GM21360 (cell line): Measurements from ENCODE around the gene CDT1.

Experiments used
- ATAC-seq: cut with Tn5 transposase; IDR thresholded peaks from one replicate; pipeline ENCODE4 v1.9.1; 2021; ENCODE audit warnings: mild to moderate bottlenecking, moderate library complexity; ENCODE audit not compliant: unreplicated experiment

Gene CDT1

DNA sequence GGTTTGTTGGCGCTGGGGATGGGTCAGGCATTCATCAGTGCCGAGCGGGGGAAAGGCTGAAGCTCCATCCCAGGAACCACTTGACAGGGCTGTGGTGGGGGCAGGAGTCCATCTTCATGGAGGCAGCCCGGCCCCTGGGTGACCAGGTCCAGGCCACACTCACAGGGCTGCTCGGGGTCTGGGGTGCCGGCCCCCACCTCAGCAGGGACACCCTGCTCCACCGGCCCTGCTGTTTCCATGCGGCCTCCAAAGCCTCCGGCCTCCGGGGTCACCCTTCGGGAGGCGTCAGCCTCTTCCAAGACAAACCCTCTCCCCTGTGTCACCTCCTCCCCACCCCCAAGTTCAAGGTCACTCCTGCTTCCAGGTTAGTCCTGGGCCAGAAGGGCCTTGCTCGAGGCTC is 31.1 kb downstream of the CDT1 start:
- ATAC-seq: no peak

GRCh38 chr16:88835383-88835782 is 31.8 kb downstream of the CDT1 start:
- ATAC-seq: no peak

DNA sequence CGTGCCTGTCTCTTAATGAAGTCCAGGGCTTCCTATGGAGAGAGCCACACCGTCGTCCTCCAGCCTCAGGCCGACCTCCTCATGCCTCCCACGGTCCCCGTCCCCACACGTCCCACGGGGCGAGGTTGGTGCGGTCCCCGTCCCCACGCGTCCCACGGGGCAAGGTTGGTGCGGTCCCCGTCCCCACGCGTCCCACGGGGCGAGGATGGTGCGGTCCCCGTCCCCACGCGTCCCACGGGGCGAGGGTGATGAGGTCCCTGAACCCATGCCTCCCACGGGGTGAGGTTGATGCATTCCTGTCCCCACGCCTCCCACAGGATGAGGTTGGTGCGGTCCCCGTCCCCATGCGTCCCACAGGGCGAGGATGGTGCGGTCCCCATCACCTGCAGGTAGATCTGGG is 32.2 kb downstream of the CDT1 start:
- no peak for ATAC-seq

- ATAC-seq: no peak
Observed at GRCh38 chr16:88836791-88837190, 33.2 kb downstream of the CDT1 start.

DNA sequence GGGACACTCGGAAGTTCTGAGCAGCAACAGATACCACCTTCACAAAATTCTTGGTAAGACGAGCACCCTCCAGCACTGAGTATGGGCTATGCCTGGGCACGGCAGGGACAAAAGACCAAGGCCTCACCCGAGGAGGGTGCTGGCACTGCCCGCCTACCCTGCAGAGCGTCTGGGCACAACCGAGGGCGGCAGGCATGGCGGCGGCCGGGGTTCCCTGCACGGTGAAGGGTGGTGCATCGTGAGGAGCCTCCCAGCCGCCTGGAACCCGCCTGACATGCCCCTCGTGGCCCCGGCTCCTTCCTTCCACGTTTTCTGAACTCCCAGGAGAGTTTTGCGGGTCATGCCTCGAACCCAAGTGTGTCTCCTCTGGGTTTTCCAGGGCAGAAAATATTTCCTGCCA is 34.2 kb downstream of the CDT1 start:
- no peak for ATAC-seq

GRCh38 chr16:88838566-88838965 is 35.0 kb downstream of the CDT1 start:
- no peak for ATAC-seq

GRCh38 chr16:88839026-88839529 is 35.5 kb downstream of the CDT1 start:
- ATAC-seq: no peak

- ATAC-seq: no peak
Observed at GRCh38 chr16:88839745-88840599, 36.4 kb downstream of the CDT1 start.

- ATAC-seq: no peak
Observed at GRCh38 chr16:88840600-88841215, 37.1 kb downstream of the CDT1 start.

- ATAC-seq: no peak
Observed at GRCh38 chr16:88841521-88842307, 38.1 kb downstream of the CDT1 start.

DNA sequence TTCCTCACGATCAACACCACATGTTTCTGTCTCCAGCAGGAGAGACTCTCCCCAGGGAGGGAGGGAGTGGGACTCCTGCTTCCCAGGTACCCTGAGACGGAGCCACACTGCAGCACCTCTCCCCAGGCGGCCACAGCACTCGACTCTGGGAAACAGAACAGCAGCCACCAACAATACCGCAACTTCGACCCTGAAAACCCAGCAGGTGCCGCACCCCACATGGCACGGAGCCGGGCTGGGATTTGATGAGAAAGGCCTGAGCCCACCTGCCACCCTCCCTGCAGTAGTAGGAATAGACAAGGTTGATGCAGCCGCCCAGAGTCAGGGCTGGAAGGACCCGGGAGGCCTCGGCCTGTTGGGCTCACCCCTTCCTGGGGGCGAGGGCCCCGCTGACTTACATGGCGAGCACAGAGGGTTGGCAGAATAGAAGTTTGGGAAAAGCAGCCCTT is 38.7 kb downstream of the CDT1 start:
- no peak for ATAC-seq

GRCh38 chr16:88842806-88843205 is 39.2 kb downstream of the CDT1 start:
- ATAC-seq: no peak

DNA sequence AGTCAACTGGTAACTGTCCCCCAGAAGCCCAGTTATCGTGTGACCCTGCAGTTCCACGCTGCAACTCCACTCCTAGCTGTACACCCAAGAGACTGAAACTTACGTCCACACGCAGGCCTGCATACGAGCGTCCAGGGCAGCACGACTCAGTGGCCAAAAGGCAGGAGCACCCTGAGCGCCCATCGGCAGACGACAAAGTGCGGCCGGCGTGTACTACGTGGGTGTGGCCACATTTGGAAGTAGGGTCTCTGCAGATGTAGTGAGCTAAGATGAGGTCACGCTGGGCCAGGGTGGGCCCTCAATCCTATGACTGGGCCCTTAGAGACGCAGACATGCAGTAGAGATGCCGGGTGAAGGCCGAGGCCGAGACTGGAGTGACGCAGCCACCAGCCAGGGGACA is 39.7 kb downstream of the CDT1 start:
- ATAC-seq: no peak

DNA sequence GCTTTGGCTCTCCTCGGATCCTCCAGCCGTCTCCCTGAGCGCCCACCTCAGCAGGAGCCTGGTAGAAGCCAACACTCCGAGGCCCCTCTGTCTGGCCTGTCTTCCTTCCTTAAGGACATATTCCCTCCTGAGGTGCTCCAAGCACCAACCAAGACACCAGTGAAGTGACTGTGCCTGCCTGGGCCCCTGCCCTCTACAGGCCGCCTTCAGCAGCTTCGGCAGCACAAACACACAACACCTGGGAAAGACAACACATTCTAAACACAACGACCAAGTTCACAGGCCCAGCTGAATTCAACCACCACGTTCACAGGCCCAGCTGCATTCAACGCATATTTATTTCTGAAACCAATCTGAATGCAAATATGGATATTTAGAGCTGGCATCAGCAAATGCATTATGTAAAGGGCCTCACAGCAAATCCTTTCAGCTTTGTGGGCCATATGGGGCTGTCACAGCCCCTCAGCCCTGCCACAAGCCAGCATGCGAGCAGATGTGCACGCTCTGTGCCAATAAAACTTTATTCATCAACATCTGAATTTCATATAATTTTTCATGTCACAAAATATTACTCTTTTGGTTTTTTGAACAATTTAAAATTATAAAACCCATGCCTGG is 40.9 kb downstream of the CDT1 start:
- no peak for ATAC-seq

DNA sequence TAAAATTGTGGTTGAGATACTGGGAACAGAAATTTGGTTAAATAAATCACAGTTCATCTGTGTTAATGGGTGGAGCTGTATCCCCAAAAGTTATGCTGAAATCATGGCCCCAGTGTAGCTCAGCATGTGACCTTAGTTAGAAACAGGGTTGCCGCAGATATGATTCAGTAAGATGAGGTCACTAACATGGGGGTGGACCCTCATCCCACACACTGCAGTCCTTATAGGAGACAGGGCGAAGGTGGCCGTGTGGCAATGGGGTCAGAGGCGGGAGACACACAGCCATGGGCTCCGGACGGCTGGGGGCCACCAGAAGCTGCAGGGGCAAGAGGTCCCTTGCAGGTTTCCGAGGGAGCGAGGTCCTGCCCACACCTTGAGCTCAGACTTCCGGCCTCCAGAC is 42.5 kb downstream of the CDT1 start:
- ATAC-seq: no peak

DNA sequence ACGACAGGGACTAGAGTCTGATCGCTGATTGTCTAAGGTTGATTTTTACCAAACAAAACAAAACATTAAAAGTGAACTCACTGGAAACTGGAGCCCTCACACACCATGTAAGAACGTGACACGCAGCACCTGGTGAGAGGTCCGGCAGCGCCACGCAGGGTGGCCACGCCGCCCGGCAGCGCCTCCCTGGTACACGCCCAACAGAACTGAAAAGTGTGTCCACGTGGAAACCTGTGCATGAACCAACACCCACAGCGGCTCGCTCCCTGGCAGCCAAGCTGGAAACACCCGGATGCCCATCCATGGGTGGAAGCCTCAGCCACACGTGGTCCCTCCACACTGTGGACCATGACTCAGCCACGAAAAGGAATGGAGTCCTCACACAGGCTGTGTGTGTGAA is 44.1 kb downstream of the CDT1 start:
- ATAC-seq: no peak

DNA sequence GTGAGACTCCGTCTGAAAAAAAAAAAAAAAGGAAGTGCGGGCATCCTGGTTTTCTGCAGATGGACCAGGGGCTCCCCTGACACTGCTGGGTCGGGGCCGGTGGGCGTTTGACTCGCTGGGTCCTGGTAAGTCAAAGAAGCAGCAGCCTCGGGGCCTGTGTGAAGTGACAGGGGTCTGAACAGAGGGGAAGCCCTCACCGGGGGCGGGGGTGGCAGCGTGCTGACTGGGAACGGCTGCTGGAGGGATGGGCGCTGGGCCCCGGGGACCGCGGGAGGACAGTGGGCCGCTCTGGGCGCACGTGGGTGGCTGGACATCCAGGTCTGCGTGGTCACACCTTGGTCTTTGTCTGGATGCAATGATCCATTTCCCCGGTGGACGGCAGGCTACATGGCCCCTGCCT is 45.0 kb downstream of the CDT1 start:
- no peak for ATAC-seq

DNA sequence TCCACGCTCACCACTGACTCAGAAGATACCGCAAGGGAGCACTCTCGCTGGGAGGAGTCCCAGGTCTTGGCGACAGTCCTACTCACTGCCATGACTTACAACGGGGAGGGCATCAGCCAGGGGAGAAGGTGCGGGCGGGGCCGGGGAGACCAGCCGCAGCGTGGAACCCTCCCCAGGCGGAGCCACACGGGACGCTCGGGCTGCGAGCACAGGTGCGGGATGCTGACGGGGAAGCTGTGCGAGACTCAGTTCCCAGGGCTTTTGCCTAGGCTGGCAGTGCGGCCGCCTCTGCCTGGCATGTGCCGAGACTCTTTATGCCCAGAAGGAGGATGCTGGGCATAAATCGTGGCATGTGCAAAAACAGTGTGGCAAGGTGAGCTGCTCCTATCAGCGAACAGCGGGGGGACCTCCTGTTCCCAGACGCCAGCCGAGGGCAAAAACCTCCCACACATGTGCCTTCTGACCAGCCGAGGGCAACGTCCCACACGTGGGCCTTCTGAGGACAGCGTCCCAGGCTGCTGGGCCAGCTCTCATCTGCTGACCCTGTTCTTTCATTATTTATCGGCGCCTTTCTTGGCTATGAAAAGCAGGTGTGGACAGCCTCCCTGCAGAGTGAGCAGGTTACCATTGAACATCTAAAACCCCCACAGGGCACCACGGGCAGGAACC is 47.1 kb downstream of the CDT1 start:
- no peak for ATAC-seq

DNA sequence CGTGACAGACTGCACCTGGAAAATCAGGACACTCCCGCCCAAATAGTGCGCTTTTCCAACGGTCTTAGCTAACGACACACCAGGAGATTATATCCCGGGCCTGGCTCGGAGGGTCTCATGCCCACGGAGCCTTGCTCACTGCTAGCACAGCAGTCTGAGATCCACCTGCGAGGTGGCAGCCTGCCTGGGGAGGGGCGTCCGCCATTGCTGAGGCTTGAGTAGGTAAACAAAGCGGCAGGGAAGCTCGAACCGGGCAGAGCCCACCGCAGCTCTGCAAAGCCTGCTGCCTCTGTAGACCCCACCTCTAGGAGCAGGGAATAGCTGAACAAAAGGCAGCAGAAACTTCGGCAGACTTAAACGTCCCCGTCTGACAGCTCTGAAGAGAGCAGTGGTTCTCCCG is 48.0 kb downstream of the CDT1 start:
- no peak for ATAC-seq

DNA sequence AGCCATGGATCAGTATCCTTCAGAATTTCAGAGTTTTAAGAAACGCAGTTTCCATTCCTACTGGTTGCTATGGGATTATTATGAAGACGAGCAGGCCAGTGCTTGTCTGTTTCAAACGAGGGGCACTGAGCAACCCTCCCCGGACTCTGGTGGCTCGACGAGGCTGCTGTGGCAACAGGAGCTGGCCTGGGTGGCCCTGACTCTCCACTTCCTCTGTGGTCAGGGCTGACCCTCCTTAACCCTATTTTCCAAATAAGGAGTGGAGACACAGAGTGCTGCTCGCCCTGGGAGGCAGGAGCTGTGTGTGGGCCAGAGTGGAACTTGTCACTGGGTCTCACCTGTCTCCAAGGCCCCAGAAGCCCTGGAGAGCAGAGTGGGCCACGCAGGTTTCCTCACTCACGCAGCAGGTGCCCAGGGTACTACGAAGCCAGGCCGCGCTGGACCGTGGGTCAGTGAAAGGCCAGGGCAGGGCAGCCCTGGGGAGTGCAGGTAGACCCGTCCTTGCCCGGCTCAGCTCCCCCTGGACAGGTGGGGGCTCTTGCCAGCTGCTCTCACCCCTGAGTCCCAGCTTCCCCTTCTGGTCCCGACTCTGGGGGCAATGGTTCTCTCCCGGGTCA is 49.8 kb downstream of the CDT1 start:
- ATAC-seq: no peak
